Lower lobe of right lung (tissue), 2 donors: ENCODE data around the gene S100A10. TPM values are rescaled to one million over a fixed set of nuclear protein-coding genes. Genes with fewer than 3 reads are reported as not detected.

ENCODE experiments used
- ATAC-seq, 2 donors: fragments of 200-7000 bp; cut with Tn5 transposase; one replicate each; pipeline ENCODE4 v1.9.1; 2020 to 2022; ENCODE audit warnings: mild to moderate bottlenecking in 2 of 2, moderate library complexity in 2 of 2
- DNase-seq: peaks from one replicate; pipeline ENCODE4 v3.0.0-alpha.2; 2020
- H3K27ac ChIP-seq: fragments of 200-600 bp; one replicate; pipeline ENCODE4 v1.8.0; 2022
- H3K27me3 ChIP-seq: fragments of 200-600 bp; one replicate; pipeline ENCODE4 v1.8.0; 2022; ENCODE audit warnings: low read depth
- H3K36me3 ChIP-seq: fragments of 200-600 bp; one replicate; pipeline ENCODE4 v1.8.0; 2022; ENCODE audit warnings: mild to moderate bottlenecking
- H3K4me1 ChIP-seq: fragments of 200-600 bp; one replicate; pipeline ENCODE4 v1.8.0; 2022
- H3K4me3 ChIP-seq: fragments of 200-600 bp; one replicate; pipeline ENCODE4 v1.8.0; 2022; ENCODE audit warnings: mild to moderate bottlenecking
- H3K9me3 ChIP-seq: fragments of 200-600 bp; one replicate; pipeline ENCODE4 v1.8.0; 2022
- intact Hi-C: fragments of 100-400 bp; cut with DNase I; formaldehyde crosslinking; loops from one replicate; pipeline ENCODE4 v1.11.0; 2022
- total RNA-seq: library from RNA; stranded (reverse); fragmentation: NEBNext Ultra II Directional; extraction: Animal tissue kit (Norgen Biotek cat#: 25700); gene quantifications from one replicate; pipeline ENCODE4 v1.2.1, GENCODE V29; 2021
- TF ChIP-seq, protein P1 (sequence below): fragments of 200-600 bp; IDR thresholded peaks from one replicate; pipeline ENCODE4 v1.8.0; 2022; ENCODE audit warnings: antibody characterized with exemption, mild to moderate bottlenecking
- donor health status: DM: no; HTN: yes; CAD: no; lungs with severe emphysema.

S100A10 gene
- total RNA-seq, 1 donor from 2014 or later, result 602 TPM

DNA sequence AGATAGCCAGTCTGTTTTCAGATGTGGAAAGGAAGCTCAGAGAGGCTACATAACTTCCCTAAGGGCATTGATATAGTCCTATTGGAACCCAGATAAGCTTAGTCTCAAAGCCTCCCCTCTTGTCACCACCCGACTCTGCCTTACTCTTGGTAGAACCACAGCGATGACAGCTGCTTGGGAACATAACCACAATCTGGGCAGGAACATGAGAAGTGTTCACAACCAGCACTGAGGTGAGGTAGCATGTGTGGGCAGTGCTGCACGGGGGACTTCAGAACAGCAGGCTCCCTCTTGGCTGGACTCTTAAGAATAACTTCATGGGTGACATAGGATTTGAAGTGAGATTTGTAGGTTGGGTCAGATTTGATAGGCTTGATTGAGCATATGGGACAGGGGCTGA lies 9.3 kb upstream of the S100A10 start:
- TF ChIP-seq, protein P1, sequence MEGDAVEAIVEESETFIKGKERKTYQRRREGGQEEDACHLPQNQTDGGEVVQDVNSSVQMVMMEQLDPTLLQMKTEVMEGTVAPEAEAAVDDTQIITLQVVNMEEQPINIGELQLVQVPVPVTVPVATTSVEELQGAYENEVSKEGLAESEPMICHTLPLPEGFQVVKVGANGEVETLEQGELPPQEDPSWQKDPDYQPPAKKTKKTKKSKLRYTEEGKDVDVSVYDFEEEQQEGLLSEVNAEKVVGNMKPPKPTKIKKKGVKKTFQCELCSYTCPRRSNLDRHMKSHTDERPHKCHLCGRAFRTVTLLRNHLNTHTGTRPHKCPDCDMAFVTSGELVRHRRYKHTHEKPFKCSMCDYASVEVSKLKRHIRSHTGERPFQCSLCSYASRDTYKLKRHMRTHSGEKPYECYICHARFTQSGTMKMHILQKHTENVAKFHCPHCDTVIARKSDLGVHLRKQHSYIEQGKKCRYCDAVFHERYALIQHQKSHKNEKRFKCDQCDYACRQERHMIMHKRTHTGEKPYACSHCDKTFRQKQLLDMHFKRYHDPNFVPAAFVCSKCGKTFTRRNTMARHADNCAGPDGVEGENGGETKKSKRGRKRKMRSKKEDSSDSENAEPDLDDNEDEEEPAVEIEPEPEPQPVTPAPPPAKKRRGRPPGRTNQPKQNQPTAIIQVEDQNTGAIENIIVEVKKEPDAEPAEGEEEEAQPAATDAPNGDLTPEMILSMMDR, result no peak
- Histone ChIP-seq H3K36me3 (no peaks in the 10 kb centered on the region), H3K27me3 (no peaks in the 10 kb centered on the region), H3K4me3 (no peak overlapping the region), H3K9me3 (no peaks in the 10 kb centered on the region), H3K27ac (no peak overlapping the region), H3K4me1 (peaks cover 11% of the 10 kb centered on the region)
- ATAC-seq, result no peak
- DNase-seq, result no peak
- intact Hi-C loops, result no loop called here

DNA sequence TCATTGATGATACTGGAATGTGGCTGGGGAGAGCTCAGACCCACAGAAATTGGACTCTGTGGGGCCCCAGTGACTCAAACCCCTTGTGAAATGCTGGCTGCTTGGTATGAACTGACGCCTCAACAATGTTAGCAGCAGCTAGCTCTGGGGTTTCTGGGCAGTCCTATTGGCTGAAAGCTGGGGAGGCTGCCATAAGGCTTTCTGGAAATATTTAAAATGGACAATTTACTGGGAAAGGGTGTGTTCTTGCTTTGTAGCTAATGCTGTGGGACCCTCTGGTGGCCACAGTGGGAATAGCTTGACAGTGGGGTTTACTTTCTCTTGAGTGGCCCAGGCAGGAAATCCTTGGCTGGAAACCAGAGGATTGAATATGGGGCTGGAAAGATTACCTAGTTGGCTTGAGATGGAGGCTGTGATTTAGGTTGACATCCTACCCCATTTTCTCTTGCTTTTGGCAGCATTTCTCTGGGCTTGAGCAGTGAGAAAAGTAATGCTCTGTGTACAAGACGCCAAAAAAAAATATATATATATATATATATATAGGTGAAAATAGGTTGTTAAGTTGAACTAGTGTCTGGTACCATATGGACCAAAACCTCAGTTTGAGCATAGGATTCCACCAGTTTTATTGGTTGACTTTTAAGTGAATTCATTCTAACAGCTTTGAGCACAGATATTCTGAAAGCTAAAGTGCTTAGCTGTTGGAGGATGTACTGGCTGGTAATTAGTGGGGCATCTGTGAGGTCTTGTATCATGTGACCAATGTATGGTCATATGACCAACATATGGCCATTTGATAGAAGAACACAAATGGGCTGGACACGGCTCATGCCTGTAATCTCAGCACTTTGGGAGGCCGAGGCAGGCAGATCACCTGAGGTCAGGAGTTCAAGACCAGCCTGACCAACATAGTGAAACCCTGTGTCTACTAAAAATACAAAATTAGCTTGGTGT lies 8.2 kb upstream of the S100A10 start:
- intact Hi-C loops, result no loop called here
- Histone ChIP-seq H3K4me3 (no peak overlapping the region), H3K36me3 (no peaks in the 10 kb centered on the region), H3K9me3 (no peaks in the 10 kb centered on the region), H3K27ac (peak overlapping the region; percentile 71), H3K27me3 (no peaks in the 10 kb centered on the region), H3K4me1 (peaks cover 11% of the 10 kb centered on the region)
- TF ChIP-seq, protein P1, result peak; percentile 93
- peak; percentile 90 for DNase-seq
- ATAC-seq, result peak; percentile 79 to 88

DNA sequence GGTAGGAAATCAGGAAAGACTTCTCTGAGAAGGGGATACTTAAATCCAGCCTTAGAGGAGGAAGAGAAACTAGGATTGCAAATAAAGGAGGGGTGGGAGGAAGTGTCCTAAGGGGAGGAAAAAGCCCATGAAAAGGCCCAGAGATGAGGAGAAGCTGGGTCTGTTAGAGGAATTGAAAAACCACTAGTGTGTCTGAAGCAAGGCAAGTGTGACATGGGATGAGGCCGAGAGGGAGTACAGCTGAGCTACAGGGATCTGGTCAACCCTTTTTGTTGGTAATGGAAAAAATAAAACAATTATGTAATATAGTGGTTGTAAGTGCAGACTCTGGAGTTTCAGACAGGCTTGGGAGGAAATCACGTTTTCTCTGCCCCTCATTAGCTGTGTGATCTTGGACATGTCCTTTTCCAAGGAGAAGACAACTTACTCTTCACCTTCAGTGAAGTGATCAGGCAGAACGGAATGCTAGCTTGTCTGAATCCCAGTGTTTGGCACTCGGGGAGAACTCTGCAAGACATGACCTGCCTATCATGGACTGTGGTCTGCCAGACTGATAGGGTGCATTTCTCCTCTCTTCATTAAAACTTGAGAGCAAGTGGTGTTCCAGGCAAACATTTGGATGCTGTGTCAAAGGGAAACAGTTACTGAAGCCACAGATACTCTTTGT lies 7.4 kb upstream of the S100A10 start:
- Histone ChIP-seq H3K27ac (peak overlapping the region; percentile 71), H3K4me1 (peaks cover 11% of the 10 kb centered on the region), H3K27me3 (no peaks in the 10 kb centered on the region), H3K9me3 (no peaks in the 10 kb centered on the region), H3K36me3 (no peaks in the 10 kb centered on the region), H3K4me3 (no peak overlapping the region)
- ATAC-seq (peak; percentile 60 to 78), DNase-seq (no peak)
- TF ChIP-seq, protein P1, result no peak
- intact Hi-C loops, result no loop called here

DNA sequence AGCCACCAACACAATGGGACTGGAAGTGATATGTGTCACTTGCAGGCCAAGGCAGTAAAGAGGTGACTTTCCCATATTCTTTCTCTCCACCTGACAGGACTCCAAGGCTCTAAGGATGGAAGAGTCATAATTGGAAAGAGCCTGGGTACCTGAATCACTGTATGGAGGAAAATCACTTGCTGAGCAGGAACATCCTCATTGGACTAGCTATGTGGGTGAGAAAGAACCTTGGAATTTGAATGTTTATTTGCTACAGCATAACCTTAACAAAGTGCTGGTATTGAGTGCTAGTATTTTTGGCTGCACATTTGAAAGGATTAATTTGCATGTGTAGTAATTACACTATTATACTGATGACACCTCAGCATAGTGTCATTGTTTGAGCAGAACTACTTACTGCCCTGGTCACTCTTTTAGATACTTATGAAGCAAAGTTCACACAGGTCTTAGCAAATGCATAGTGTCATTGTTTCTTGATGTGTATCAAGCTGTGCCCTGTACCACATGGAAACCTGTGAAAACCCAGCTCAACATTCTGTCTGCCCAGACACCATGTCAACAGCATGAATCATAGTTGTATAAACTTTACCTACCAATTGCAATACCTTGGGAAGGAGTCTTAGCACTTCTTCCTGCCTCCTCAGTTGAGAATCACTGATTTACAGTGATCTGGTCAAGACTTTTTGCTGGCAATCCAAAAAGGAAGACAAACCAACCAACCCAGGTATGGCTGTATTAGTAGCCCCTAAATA lies 5.1 kb upstream of the S100A10 start:
- no peaks in the 10 kb centered on the region for H3K9me3 ChIP-seq
- H3K4me1 ChIP-seq, result peaks cover 25% of the 10 kb centered on the region
- intact Hi-C loops, result loop anchor here (5.0 kb wide), 1 partner anchor 66 kb away; no protein-coding TSS in a partner anchor
- DNase-seq (no peak), ATAC-seq (no peak)
- TF ChIP-seq, protein P1, result no peak
- no peaks in the 10 kb centered on the region for H3K27me3 ChIP-seq
- H3K27ac ChIP-seq, result no peak overlapping the region
- no peaks in the 10 kb centered on the region for H3K36me3 ChIP-seq
- no peak overlapping the region for H3K4me3 ChIP-seq

DNA sequence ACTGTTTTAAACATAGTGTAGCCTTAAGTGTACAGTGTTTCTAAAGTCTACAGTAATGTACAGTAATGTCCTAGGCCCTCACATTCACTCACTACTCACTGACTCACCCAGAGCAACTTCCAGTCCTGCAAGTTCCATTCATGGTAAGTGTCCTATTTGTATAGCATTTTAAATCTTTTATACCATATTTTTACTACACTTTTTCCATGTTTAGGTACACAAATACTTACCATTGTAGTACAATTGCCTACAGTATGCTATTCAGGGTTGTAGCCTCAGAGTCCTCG lies 3.6 kb upstream of the S100A10 start:
- TF ChIP-seq, protein P1, result no peak
- intact Hi-C loops, result loop anchor here (5.0 kb wide), 1 partner anchor 65 kb away; no protein-coding TSS in a partner anchor
- Histone ChIP-seq H3K9me3 (no peaks in the 10 kb centered on the region), H3K4me3 (no peak overlapping the region), H3K27me3 (no peaks in the 10 kb centered on the region), H3K4me1 (peaks cover 31% of the 10 kb centered on the region), H3K36me3 (no peaks in the 10 kb centered on the region), H3K27ac (no peak overlapping the region)
- no peak for DNase-seq
- ATAC-seq, result no peak
